ENCODE measurements around the gene EIF4E1B.

DNA sequence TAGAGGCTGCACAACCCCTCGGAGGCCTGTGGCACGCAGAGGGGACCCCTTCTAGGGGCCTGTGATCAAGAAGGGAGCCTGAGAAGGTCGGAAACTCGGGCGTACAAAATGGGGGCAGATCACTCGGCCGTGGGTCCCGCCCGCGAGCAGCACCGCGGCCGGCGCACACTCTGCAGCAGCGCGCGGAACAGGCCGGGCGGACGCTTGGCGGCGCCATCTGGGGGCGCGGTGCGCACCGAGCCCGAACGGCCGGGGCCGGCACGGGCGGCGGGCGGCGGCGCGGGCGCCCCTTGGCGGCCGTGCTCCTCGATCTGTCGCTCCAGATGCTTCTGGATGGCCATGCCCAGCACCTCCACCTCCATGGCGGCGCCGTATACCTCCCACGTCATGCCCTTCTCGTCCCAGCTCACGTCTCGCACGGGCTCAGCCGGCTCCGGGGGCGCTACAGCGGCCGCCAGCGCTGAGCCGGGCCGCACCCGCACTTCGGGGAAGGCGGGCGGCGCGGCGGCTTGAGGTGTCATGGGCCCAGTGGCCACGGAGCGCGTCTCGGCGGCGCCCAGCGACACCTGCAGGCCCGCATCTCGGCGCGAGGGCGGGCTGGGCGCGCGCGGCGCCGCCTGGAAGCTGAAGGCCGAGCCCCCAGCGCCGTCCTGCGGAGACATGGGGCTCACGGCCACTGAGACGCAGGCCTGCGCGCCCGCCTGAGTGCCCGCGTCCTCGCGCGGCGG is 33.6 kb upstream of the EIF4E1B start:
- TF ChIP-seq TAF1 (IDR thresholded peaks at IDR 0.05; ENCODE audit: low read depth, low read length) (no peak), POLR2AphosphoS5 (IDR thresholded peaks at IDR 0.05; ENCODE audit: low read depth, low read length) (no peak), POLR2A (IDR thresholded peaks at IDR 0.05; ENCODE audit: low read depth, low read length) (no peak), SPI1 (IDR thresholded peaks at IDR 0.05; ENCODE audit: low read depth, low read length) (no peak), PAX5 (IDR thresholded peaks at IDR 0.05; ENCODE audit: insufficient read depth, low read length, severe bottlenecking) (no peak), POU2F2 (IDR thresholded peaks at IDR 0.05; ENCODE audit: low read depth, low read length) (no peak)
